ENCODE data around the gene MEX3D. TPM values are rescaled to one million over a fixed set of nuclear protein-coding genes. Genes with fewer than 3 reads are reported as not detected.
A peak's percentile ranks its signal among the peaks of the same experiment; 100 is the strongest.
"Not testable (repeated sequence)": the region's sequence is repeated elsewhere in the genome, so short reads cannot be mapped to it uniquely, and the experiment has no call there.

The MEX3D gene
- total and polyA plus RNA-seq, 8 donors: 2.6 to 21.2 (median 9.1) TPM

DNA sequence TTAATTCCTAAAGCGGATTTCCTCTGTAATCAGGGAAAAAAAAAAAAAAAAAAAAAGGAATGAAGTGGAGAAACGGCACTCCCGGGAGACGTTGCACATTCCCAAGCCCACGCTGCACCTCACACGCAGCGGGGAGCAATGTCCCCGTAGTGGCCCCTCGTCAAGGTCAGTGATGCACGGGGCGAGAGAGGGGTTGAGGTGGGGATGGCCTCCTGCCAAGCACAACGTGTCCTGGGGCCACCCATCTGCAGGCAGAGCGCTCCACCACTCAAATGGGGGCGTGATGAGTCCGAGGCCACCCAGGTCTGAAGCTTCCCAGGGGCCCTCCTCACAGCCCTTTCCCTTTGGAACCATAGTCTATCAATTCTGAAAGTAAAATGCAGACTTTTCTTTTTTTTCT, 29.1 kb downstream of the MEX3D start:
- H3K27me3 ChIP-seq: no peaks in the 10 kb centered on the region
- H3K27ac ChIP-seq: no peak overlapping the region
- DNase-seq (no peak), ATAC-seq (no peak), FAIRE-seq (no peak)
- intact Hi-C loops (cut with DNase I): no loop called here
- H3K4me3 ChIP-seq: no peak overlapping the region
- 11 to 17% methylated on average over 14 to 15 of the region's 15 CpGs for WGBS, 2 donors
- TF ChIP-seq, protein P1, sequence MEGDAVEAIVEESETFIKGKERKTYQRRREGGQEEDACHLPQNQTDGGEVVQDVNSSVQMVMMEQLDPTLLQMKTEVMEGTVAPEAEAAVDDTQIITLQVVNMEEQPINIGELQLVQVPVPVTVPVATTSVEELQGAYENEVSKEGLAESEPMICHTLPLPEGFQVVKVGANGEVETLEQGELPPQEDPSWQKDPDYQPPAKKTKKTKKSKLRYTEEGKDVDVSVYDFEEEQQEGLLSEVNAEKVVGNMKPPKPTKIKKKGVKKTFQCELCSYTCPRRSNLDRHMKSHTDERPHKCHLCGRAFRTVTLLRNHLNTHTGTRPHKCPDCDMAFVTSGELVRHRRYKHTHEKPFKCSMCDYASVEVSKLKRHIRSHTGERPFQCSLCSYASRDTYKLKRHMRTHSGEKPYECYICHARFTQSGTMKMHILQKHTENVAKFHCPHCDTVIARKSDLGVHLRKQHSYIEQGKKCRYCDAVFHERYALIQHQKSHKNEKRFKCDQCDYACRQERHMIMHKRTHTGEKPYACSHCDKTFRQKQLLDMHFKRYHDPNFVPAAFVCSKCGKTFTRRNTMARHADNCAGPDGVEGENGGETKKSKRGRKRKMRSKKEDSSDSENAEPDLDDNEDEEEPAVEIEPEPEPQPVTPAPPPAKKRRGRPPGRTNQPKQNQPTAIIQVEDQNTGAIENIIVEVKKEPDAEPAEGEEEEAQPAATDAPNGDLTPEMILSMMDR (IDR thresholded peaks at IDR 0.05): no peak
- no peaks in the 10 kb centered on the region for H3K36me3 ChIP-seq
- H3K9me3 ChIP-seq: no peaks in the 10 kb centered on the region
- no peaks in the 10 kb centered on the region for H3K4me1 ChIP-seq

GRCh38 chr19:1535699-1536098, 32.4 kb downstream of the MEX3D start:
- FAIRE-seq; H3K27ac ChIP-seq; H3K9me3 ChIP-seq; ATAC-seq; intact Hi-C loops (cut with DNase I); DNase-seq; H3K27me3 ChIP-seq; H3K4me3 ChIP-seq; H3K4me1 ChIP-seq; H3K36me3 ChIP-seq: not testable (repeated sequence)
- WGBS, 2 donors: 92 to 93% methylated on average over 7 of the region's 7 CpGs

- H3K27me3 ChIP-seq: no peaks in the 10 kb centered on the region
- DNase-seq: peak in 1 of 6 donors; percentile 43
- WGBS, 2 donors: 75 to 79% methylated on average over 14 of the region's 14 CpGs
- no peak for ATAC-seq
- no peak overlapping the region for H3K27ac ChIP-seq
- H3K9me3 ChIP-seq: no peaks in the 10 kb centered on the region
- no peak overlapping the region for H3K4me3 ChIP-seq
- no peaks in the 10 kb centered on the region for H3K4me1 ChIP-seq
- TF ChIP-seq, protein P1 (IDR thresholded peaks at IDR 0.05): no peak
- intact Hi-C loops (cut with DNase I): no loop called here
- no peak for FAIRE-seq
- no peaks in the 10 kb centered on the region for H3K36me3 ChIP-seq
These were observed 33.2 kb downstream of the MEX3D start for GRCh38 chr19:1534972-1535371.

- intact Hi-C loops (cut with DNase I): no loop called here
- TF ChIP-seq, protein P1 (IDR thresholded peaks at IDR 0.05): no peak
- FAIRE-seq (no peak), ATAC-seq (no peak), DNase-seq (no peak)
- no peaks in the 10 kb centered on the region for H3K27me3 ChIP-seq
- no peaks in the 10 kb centered on the region for H3K36me3 ChIP-seq
- 54 to 57% methylated on average over 21 to 23 of the region's 23 CpGs for WGBS, 2 donors
- no peaks in the 10 kb centered on the region for H3K9me3 ChIP-seq
- H3K4me1 ChIP-seq: no peaks in the 10 kb centered on the region
- no peak overlapping the region for H3K4me3 ChIP-seq
- H3K27ac ChIP-seq: no peak overlapping the region
These were observed 34.5 kb downstream of the MEX3D start for GRCh38 chr19:1533510-1534150.

- Histone ChIP-seq H3K36me3 (no peaks in the 10 kb centered on the region), H3K4me1 (no peaks in the 10 kb centered on the region), H3K4me3 (no peak overlapping the region), H3K27ac (no peak overlapping the region), H3K9me3 (no peaks in the 10 kb centered on the region), H3K27me3 (no peaks in the 10 kb centered on the region)
- TF ChIP-seq, protein P1 (IDR thresholded peaks at IDR 0.05): no peak
- intact Hi-C loops (cut with DNase I): no loop called here
- DNase-seq (no peak), ATAC-seq (no peak), FAIRE-seq (no peak)
- 67 to 80% methylated on average over 9 of the region's 9 CpGs for WGBS, 2 donors
These were observed 36.1 kb downstream of the MEX3D start for GRCh38 chr19:1532003-1532402.
